Bone marrow (tissue), 2 donors: ENCODE data around the gene PGAM2.

Source experiments
- DNase-seq, 2 donors: peaks; one replicate each; lab custom pipeline; 2025; lab: John Stamatoyannopoulos, UW

The PGAM2 gene

DNA sequence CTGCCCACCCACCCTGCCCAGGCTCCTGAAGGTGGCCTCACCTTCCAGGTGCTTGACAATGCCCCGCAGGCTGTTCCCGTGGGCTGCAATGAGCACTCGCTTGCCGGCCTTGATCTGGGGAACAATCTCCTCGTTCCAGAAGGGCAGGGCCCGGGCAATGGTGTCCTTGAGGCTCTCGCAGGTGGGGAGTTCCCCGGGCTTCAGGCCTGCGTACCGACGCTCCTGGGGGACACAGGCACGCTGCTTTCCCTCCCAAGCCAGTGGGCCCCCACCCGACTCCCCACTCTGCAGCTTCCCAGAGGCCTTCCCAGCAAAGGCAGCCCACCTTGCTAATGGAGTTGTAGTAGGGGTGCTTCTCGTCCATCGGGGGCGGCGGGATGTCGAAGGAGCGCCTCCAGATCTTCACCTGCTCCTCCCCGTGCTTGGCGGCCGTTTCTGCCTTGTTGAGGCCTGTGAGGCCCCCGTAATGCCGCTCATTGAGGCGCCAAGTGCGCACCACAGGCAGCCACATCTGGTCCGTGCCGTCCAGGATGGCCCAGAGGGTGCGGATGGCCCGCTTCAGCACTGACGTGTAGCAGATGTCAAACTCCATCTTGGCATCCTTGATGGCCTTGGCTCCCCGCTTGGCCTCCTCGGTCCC is 456 bp downstream of the PGAM2 start:
- DNase-seq: no peak

DNA sequence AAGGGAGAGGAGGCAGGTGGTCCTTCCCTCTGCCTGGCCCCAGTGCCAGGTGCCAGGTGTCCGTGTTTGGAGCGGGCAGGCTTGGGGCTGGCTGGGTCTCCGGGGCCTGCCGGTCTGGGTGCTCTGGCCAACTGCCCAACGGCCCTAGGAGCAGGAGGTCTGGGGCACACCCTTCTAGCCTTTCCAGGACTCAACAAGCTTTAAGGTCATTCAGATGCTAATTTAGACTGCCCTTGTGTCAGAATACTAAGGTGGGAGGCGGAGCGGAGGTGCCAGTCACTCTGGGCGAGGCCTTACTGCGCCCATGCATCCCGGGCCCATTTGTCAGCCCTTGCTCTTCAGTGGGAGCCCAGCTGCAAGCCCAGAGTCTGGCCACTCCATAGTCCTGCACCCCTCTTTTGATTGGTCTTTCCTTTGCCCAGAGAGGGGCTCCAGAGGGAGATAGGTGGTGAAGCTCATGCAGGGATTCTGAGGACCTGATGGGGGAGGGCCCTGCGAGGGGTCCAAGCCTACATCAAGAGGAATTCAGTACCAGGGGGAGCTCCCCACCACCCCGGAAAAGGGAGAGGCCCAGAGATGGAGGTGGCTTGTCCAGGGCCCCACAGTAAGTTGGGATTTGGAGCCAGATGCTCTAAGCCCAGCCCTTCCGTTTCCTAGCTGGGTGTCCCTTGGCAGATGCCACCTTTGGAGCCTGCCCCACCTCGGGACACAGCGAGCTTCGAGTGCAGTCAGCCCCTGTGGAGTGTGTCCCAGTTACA is 1.3 kb downstream of the PGAM2 start:
- no peak for DNase-seq

DNA sequence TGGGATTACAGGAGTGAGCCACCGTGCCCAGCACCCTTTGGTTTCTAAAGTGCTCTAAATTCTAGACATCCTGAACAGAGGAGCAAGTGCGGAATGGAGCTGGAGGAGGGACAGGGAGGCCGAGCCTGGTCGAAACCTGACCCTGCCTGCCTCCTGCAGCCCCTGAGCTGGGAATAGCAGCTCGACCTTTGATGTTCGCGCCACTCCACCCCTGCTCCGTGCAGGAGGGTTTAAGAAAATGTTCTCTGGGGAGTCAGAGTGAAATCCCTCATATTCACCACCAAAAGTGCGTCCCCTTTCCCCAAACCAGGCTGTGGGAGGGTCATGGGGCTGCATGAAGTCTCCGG is 1.8 kb downstream of the PGAM2 start:
- no peak for DNase-seq

DNA sequence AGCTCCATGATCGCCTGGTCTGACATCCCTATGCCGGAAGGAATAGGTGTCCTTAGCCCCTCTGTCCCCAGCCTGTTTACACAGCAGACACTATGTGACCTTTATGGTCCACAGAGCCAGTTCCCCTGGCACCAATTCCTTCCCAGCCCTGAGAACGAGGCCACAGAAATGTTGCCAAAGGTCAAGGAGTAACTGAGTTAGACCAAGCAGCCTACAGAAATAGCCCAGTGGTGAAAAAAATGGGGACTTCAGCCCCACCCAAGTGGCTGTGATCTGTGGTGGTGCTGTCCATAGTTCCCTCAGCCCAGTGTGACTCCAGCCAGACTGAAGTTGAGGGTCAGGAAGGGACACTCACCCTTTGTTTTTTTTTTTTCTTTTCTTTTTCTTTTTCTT is 2.5 kb downstream of the PGAM2 start:
- DNase-seq: no peak

DNA sequence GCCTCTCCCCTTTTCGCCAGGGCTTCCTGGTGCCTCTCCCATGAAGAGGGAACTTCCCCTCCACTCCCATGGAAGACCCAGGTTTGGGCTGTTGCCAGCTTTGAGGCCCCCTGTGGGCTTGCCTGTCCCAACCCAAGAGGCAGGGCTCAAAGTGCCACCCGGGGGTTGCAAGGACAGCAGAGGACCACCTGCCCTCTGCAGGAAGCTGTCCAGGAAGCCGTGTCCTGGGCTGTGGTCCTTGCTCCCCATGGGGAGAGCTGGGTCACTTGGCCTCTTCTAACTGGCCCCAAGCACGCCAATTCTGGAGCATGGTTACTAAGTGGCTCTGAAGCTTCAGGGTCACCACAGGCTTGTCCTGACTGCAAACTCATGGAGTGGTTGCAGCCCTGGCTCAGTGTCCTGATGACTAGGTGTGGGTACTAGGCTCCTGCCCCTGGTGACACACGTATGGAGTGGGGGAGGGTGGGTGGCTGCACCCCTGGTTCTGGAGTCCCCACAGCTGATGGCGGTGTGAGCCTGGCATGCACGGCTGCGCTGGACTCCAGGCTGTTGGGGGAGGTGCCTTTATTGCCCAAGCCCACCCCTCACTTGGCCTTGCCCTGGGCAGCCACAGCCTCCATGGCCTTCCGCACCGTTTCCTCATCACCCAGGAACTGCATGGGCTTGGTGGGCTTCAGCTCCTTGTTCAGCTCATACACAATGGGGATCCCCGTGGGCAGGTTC is 3.0 kb downstream of the PGAM2 start:
- DNase-seq: no peak

DNA sequence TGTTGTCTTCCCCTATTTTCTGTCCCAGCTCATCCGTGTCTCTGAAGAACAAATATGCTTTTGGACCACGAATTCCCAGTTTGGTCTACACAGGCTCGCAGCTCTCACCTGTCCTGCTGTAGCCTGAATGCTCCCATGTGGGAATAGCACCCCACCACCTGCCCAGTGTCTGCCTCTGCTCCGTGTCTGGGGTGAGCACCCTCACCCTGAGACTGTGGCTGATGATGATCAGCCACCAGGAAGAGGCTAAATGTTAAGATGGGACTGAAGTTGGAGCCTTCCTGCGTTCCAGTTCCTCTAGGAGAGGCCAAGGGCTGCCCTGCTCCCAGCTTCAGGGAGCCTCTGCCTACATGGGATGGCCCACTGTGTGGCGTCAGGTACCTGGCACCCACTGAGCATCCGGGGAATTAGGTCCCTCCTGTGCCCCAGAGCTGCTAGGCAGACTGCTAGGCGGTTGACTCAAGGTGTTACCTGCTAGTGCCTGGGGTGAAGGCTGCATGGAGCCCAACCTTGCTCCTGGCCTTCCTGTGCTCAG is 3.7 kb downstream of the PGAM2 start:
- no peak for DNase-seq

DNA sequence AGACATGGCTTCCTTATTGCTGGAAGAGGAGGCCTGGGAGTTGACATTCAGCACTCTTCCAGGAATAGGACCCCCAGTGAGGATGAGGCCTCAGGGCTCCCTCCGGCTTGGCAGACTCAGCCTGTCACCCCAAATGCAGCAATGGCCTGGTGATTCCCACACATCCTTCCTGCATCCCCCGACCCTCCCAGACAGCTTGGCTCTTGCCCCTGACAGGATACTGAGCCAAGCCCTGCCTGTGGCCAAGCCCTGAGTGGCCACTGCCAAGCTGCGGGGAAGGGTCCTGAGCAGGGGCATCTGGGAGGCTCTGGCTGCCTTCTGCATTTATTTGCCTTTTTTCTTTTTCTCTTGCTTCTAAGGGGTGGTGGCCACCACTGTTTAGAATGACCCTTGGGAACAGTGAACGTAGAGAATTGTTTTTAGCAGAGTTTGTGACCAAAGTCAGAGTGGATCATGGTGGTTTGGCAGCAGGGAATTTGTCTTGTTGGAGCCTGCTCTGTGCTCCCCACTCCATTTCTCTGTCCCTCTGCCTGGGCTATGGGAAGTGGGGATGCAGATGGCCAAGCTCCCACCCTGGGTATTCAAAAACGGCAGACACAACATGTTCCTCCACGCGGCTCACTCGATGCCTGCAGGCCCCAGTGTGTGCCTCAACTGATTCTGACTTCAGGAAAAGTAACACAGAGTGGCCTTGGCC is 4.3 kb downstream of the PGAM2 start:
- no peak for DNase-seq

DNA sequence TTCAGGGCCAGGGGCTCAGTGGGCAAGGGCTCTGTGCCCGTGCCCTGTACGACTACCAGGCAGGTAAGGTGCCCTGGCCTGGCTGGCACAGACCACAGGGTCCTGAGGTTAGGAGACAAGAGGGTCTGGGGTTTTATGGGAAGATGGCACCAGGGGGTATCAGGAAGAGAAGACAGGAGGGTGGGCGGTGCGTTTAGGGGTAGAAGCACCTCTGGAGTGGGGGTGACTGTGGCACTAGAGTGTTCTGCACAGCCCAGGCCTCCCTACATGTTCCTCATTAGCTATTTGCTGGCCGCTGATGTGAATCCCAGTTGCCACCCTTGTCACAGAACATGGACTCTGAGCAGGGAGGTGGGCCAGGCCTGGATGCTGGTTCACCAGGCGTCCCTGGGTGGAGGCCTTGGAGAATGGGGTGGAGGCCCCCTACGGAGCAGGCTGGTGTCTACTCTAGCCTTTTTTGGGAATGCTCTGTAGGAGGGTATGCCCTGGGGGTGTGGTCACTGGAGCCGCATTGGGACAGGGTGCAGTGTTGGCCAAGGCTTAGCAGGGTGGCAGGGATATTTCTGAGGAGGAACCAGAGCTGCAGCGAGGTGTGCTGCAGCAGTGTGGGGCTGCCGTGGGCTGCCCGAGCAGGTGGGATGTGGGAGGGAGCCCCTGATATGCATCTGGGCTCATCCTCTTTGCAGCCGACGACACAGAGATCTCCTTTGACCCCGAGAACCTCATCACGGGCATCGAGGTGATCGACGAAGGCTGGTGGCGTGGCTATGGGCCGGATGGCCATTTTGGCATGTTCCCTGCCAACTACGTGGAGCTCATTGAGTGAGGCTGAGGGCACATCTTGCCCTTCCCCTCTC is 5.0 kb downstream of the PGAM2 start:
- no peak for DNase-seq

DNA sequence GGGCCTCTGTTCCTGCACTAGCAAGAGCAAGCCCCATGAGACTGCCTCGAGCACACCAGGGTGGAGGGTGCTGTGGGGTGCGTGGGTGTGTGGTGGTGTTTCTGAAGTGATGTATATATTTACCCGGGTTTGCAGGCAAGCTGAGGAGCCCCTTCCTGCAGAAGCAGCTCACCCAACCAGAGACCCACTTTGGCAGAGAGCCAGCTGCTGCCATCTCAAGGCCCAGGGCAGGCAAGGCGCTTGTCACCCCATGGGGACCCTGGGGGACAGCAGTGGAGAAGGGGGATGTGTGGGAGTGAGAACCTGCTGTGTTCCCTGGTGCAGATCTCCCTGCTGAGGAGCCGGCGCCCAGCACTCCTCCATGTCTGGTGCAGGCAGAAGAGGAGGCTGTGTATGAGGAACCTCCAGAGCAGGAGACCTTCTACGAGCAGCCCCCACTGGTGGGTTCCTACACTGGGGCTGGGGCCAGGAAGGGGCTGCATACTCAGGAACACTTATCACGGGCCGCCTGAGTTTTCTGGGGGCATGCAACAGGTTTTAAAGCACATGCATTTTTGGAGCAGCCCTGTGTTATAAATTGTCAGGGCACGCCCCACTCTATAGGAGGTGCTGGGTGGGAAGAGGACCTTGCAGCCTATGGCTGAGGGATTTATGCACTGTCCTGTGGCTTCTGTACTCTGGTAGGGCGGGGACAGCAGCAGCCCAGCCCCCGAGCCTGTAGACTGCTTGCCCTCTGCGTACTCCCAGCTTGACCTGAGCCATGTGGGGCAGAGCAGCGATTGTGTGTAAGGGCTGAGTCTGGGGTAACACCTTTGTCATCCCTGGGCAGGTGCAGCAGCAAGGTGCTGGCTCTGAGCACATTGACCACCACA is 5.9 kb downstream of the PGAM2 start:
- DNase-seq: no peak

DNA sequence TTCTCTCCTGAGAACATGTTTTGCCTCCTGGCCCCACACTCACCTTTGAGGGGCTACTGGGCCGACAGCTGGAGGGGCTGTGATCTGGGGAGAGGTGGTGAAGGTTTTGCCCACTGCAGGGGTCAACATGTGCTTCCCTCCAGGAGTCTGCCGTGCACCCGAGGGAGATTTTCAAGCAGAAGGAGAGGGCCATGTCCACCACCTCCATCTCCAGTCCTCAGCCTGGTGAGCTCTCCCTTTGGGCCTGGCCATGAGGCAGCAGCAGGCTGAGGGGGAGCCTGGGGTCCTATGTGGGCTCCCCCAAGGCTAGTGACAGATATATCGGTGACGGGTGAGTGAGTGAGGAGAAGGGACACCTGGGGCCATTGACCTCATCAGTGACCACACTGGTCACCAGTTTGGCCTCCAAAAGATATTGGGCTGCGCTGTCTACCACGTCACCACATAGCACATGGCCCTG is 6.6 kb downstream of the PGAM2 start:
- DNase-seq: no peak

DNA sequence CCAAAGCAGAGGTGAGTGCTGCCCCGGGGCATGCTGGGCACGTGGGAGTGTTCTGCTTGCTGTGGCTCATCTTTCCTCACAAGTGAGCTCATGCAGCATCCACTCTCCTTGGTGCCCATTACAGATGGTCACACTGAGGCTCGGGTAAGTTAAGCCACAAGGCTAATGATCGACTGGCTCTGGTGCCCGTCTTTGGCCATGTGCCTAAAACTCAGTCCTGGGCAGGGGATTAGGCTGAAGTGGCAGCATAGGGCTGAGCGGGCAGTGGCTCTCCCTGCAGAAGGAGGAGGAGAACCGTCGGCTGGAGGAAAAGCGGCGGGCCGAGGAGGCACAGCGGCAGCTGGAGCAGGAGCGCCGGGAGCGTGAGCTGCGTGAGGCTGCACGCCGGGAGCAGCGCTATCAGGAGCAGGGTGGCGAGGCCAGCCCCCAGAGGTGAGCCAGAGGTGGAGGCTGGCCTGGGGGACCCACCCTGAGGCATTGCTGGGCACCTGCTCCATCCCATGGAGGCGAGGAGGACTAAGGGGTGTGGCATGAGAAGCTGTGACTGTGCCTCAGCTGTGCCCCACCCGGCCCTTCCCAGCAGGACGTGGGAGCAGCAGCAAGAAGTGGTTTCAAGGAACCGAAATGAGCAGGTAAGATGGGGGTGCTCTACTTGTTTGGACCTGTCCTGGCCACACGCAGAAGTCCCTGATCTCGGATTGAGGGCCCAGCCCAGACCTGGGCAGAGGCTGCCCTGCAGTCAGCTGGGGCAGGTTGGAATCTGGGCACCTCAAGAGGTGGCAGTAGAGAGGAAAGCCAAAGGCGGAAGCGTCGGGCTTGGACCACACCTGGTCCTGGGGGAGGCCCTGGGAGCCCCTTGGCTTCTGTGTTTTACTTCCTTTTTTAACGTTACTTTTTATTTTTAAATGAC is 7.3 kb downstream of the PGAM2 start:
- no peak for DNase-seq

DNA sequence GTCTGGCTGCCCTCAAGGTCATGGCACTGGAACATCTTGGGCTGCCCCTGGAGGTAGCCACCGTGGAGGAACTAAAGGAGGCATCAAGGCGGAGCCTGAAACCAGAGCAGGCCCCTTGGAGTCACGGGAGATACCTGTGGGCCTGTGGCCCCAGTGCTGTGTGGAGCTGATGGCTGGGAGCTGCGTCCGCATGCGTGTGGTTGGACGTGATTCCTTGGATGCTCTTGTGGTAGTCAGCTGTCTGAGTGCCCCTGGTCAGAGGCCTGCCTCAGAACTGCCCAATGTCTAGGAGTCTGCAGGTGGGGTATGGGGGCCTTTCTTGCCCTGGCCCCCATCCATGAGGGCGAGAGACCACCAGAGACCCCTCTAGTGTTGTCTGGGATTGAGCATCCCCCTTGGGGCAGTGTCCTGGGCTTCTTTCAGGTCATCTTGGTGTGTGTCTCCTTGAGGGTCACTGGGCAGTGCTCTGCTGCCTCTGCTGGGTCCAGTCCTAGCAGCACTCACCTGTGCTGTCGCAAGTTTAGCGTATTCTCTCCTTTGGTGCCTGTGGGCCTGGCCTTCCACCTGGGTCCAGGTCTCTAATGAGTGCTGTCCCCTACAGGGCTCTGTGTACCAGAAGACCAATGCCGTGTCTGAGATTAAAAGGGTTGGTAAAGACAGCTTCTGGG is 8.1 kb downstream of the PGAM2 start:
- DNase-seq: no peak

DNA sequence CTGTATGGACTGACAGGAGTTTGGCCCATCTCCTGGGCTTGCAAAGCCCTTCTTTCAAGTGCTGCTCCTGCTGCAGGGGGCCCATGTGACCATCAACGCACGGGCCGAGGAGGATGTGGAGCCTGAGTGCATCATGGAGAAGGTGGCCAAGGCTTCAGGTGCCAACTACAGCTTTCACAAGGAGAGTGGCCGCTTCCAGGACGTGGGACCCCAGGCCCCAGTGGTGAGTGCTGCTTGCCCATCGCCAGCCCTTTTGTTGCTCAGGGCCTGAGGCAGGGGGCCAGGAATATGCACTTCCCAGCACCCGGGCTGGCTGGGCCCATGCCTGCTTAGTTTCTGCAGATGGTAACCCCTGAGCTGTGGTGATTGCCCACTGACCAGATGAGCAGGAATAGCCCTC is 8.7 kb downstream of the PGAM2 start:
- DNase-seq: no peak

DNA sequence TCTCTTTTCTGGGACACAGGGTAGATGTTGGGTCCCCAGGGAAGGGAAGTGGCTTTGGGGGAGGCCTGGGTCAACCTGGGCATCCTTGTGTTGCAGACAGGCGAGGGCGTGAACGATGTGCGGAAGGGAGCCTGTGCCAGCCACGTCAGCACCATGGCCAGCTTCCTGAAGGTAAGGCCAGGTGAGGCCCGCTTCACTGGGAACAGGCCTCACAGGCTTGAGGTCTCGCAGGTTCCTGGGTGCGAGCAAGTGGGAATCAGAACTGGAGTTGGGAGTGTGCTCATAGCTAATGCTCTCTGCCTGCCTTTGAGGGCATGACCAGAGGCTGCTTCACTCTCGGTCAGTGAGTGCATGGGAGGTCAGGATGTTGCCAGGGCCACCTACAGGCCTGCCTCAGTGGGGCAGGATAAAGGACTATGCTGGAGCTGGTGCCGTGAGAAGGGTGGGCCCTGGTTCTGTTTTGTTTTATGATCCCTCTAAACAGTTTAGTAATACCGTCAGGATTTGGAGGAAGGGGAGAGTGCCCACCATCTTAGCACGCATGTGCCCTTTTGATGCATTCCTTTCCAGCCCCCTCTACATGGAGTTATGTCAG is 12.5 kb downstream of the PGAM2 start:
- no peak for DNase-seq

DNA sequence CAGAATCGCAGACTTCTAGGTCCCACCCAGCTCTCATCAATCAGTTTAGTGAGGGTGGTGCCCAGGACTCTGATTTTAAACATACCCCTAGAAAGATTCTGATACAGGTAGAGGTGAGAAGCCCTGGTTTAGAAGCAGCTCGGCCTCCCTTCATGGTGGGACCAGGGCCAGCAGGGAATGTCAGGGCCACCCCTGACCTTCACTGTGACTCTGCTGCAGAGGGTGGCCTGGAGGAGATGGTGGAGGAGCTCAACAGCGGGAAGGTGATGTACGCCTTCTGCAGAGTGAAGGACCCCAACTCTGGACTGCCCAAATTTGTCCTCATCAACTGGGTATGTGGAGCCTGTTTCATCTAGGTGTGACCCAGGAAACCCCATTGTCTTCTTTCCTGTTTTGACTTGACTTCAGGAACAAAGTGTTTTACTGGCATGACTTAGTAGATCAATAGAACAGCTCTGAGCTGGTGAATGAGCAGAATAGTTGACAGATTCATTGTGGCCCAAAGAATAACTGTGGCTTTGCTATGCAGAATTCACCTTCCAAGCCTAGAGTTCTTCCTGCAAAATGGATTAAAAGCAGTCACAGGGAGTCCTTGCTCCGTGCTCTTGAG is 13.7 kb downstream of the PGAM2 start:
- no peak for DNase-seq

DNA sequence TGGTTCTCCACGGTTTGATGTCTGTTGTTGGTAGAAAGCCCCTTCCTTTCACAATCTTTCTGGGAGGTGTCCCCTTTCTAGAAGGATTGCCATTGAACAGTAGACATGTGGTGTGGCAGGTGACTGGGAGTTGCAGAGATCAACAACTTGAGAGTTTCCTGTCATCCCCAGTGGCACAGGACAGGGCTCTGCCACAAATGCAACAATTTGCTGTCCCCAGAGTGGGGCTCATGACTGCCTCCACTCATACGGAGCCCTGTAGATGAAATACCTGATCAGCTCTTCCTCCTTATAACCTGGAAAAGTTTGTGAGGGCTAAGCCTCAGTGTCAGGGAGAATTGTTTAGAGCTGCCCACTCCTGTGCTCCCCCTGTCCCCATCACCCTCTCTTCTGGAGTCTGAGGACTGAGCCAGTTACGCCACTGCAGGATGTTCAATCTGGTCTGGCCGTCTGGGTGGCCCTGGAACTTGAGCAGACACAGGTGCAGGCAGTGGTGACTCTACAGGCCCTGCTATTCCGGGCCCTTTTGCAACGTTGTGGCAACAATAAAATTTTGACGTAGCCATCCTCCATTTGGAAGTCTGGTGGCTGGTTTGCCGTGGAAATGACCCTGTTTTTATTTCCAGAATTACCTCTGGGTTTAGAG is 14.3 kb downstream of the PGAM2 start:
- no peak for DNase-seq

DNA sequence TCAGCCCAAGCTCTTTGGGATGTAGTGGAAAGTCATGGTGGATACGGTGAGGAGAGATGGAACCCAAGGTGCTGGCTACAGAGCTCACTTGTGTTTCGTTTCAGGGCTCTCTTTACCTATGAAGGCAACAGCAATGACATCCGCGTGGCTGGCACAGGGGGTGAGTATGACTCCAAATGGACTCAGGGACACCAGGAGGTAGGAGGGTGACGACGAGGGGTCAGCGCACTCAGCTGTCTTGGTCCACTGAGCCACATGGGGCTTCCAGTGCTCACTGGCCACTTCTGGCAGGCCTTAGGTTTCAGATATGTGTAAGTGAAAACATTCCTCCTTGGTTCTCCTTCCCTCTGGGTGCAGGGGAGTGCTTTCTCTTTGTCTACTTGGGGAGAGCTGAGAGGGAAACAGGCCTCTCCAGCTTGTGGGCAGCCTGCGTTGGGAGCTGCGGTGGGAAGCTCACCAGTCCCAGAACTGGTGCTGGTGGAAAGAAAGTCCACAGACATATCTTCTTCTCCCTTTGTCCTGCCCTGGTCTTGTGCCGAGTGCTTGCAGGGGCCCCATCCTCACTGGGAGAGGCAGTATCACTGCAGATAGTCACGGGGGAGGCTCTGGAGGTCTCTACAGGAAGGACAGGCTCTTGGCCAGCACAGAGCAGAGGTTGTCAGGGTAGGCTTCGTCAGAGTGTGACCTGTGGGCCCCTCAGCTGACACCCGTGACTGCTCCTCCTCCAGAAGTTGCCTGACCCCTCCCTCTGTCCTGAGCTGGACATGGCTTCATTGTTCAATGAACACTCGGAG is 15.0 kb downstream of the PGAM2 start:
- no peak for DNase-seq
